Endothelial cell (in vitro differentiated cells): ENCODE measurements around the gene TMTC3. TPM values are rescaled to one million over a fixed set of nuclear protein-coding genes. Genes with fewer than 3 reads are reported as not detected.

Experiments
- DNase-seq: peaks from one replicate; pipeline ENCODE4 v3.0.0; 2021; ENCODE audit warnings: low spot score
- H3K27ac Mint-ChIP-seq: one replicate; pipeline ENCODE4 v1.8.0; 2021; ENCODE audit warnings: mixed read lengths, inconsistent platforms; ENCODE audit not compliant: unreplicated experiment
- H3K27me3 Mint-ChIP-seq: one replicate; pipeline ENCODE4 v1.8.0; 2021; ENCODE audit warnings: mild to moderate bottlenecking, moderate library complexity, mixed read lengths, inconsistent platforms; ENCODE audit not compliant: unreplicated experiment
- H3K36me3 Mint-ChIP-seq: one replicate; pipeline ENCODE4 v1.8.0; 2021; ENCODE audit warnings: mild to moderate bottlenecking, low read depth, mixed read lengths, inconsistent platforms; ENCODE audit not compliant: unreplicated experiment
- H3K4me1 Mint-ChIP-seq: one replicate; pipeline ENCODE4 v1.8.0; 2021; ENCODE audit warnings: mild to moderate bottlenecking, mixed read lengths, inconsistent platforms; ENCODE audit not compliant: unreplicated experiment
- H3K4me3 Mint-ChIP-seq: one replicate; pipeline ENCODE4 v1.8.0; 2021; ENCODE audit warnings: mild to moderate bottlenecking, mixed read lengths, inconsistent platforms; ENCODE audit not compliant: unreplicated experiment
- H3K9me3 Mint-ChIP-seq: one replicate; pipeline ENCODE4 v1.8.0; 2021; ENCODE audit warnings: mixed read lengths, inconsistent platforms; ENCODE audit not compliant: unreplicated experiment
- CTCF ChIP-seq: fragments of 200-600 bp; sonication (generic); IDR thresholded peaks from one replicate; pipeline ENCODE4 v1.5.0; 2021; ENCODE audit warnings: antibody characterized with exemption; ENCODE audit not compliant: unreplicated experiment
- total RNA-seq: library from RNA; stranded (reverse); fragmentation: NEBNext Ultra II Directional; extraction: Animal tissue kit (Norgen Biotek cat#: 25700); gene quantifications from one replicate; pipeline ENCODE4 v1.2.1, GENCODE V29; 2021; ENCODE audit not compliant: unreplicated experiment

TMTC3 gene
- total RNA-seq, 1 donor from 2014 or later = 21.4 TPM

GRCh38 chr12:88111074-88111652 is 30.9 kb upstream of the TMTC3 start:
- DNase-seq = no peak
- no peaks in the 10 kb centered on the region for H3K9me3 Mint-ChIP-seq
- H3K4me3 Mint-ChIP-seq = no peak overlapping the region
- no peaks in the 10 kb centered on the region for H3K4me1 Mint-ChIP-seq
- H3K27me3 Mint-ChIP-seq = no peaks in the 10 kb centered on the region
- H3K27ac Mint-ChIP-seq = no peak overlapping the region
- TF ChIP-seq CTCF = peak; percentile 19
- H3K36me3 Mint-ChIP-seq = no peaks in the 10 kb centered on the region

GRCh38 chr12:88113871-88114270 is 28.2 kb upstream of the TMTC3 start:
- no peak for DNase-seq
- H3K9me3 Mint-ChIP-seq = no peaks in the 10 kb centered on the region
- H3K27ac Mint-ChIP-seq = no peak overlapping the region
- peaks cover 5% of the 10 kb centered on the region for H3K36me3 Mint-ChIP-seq
- H3K27me3 Mint-ChIP-seq = no peaks in the 10 kb centered on the region
- H3K4me1 Mint-ChIP-seq = no peaks in the 10 kb centered on the region
- H3K4me3 Mint-ChIP-seq = no peak overlapping the region
- TF ChIP-seq CTCF = no peak

GRCh38 chr12:88122666-88123065 is 19.4 kb upstream of the TMTC3 start:
- Mint-ChIP-seq H3K9me3 (no peaks in the 10 kb centered on the region), H3K36me3 (no peaks in the 10 kb centered on the region), H3K4me1 (no peaks in the 10 kb centered on the region), H3K4me3 (no peak overlapping the region), H3K27ac (no peak overlapping the region), H3K27me3 (no peaks in the 10 kb centered on the region)
- DNase-seq = no peak
- no peak for TF ChIP-seq CTCF

GRCh38 chr12:88127099-88127498 is 15.0 kb upstream of the TMTC3 start:
- H3K27me3 Mint-ChIP-seq = no peaks in the 10 kb centered on the region
- TF ChIP-seq CTCF = no peak
- DNase-seq = no peak
- no peak overlapping the region for H3K27ac Mint-ChIP-seq
- no peaks in the 10 kb centered on the region for H3K9me3 Mint-ChIP-seq
- no peaks in the 10 kb centered on the region for H3K4me1 Mint-ChIP-seq
- no peaks in the 10 kb centered on the region for H3K36me3 Mint-ChIP-seq
- no peak overlapping the region for H3K4me3 Mint-ChIP-seq

GRCh38 chr12:88127855-88128254 is 14.3 kb upstream of the TMTC3 start:
- no peaks in the 10 kb centered on the region for H3K9me3 Mint-ChIP-seq
- DNase-seq = no peak
- H3K27me3 Mint-ChIP-seq = no peaks in the 10 kb centered on the region
- H3K4me3 Mint-ChIP-seq = no peak overlapping the region
- H3K27ac Mint-ChIP-seq = no peak overlapping the region
- no peaks in the 10 kb centered on the region for H3K4me1 Mint-ChIP-seq
- no peaks in the 10 kb centered on the region for H3K36me3 Mint-ChIP-seq
- no peak for TF ChIP-seq CTCF
